Mammary epithelial cell (primary cell): ENCODE results near the gene UNK.

ENCODE experiments used
- CTCF ChIP-seq, 2 donors: IDR thresholded peaks in 1 of 2; conservative IDR thresholded peaks in 1 of 2; 2 replicates each; pipeline ENCODE4 v1.5.1; 2011 to 2012; ENCODE audit warnings: inconsistent platforms in 2 of 2, low read length in 2 of 2, mild to moderate bottlenecking in 2 of 2, control low read depth in 1 of 2, low read depth in 1 of 2; ENCODE audit not compliant: insufficient read depth in 1 of 2; ENCODE audit errors: extremely low read depth in 1 of 2
- EZH2 ChIP-seq: IDR thresholded peaks from 2 replicates; pipeline ENCODE4 v1.6.1; 2012; ENCODE audit warnings: low read length, inconsistent platforms, borderline replicate concordance

DNA sequence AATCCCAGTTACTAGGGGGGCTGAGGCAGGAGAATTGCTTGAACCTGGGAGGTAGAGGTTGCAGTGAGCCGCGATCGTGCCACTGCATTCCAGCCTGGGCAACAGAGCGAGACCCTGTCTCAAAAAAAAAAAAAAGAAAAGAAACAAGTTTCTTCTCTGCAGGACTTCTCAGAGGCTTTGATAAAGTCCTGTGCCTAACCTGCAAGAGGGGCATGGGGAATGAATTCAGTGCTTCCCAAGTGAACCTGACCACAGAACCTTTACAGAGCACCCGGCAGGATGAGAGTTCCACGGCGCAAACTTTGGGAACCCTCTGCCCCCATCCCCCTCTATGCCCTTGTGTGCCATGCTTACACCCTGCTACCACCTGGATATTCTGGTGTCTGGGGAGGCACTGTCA is 45.4 kb upstream of the UNK start:
- TF ChIP-seq EZH2 (no peak), CTCF (conservative IDR thresholded peaks at IDR 0.05 in 1 of 2, IDR thresholded peaks at IDR 0.05 in 1 of 2; ENCODE audit: extremely low read depth in 1 of 2, insufficient read depth in 1 of 2, low read depth in 1 of 2, low read length in 2 of 2) (no peak)
